Measurements from ENCODE around the gene MRPL50.
A peak's percentile ranks its signal among the peaks of the same experiment; 100 is the strongest.

MRPL50 gene
- total RNA-seq, result 44.4 to 54.9 (median 49.3) reads per million in 4 experiments

GRCh38 chr9:101398068-101398929 is at the start of gene MRPL50, which contains the start of gene ZNF189:
Gene MRPL50, minus strand, starts transcription at chr9:101398618. Its CDS starts 26 bp downstream, at chr9:101398592.
Gene ZNF189, plus strand, starts transcription at chr9:101398851. Its CDS starts 306 bp downstream, at chr9:101399157.
- peak; percentile 93 for DNase-seq

DNA sequence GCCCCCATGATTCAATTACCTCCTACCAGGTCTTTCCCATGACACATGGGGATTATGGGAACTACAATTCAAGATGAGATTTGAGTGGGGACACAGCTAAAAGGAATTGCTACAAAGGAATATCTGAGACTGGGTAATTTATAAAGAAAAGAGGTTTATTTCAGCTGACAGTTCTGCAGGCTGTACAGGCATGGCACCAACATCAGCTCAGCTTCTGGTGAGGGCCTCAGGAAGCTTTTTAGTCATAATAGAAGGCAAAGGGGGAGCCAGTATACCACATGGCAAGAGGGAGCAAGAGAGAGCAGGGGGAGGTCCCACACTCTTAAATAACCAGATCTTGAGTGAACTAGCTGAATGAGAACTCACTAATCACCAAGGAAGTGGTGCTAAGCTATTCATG is 48.3 kb upstream of the MRPL50 start:
- DNase-seq, result no peak

DNA sequence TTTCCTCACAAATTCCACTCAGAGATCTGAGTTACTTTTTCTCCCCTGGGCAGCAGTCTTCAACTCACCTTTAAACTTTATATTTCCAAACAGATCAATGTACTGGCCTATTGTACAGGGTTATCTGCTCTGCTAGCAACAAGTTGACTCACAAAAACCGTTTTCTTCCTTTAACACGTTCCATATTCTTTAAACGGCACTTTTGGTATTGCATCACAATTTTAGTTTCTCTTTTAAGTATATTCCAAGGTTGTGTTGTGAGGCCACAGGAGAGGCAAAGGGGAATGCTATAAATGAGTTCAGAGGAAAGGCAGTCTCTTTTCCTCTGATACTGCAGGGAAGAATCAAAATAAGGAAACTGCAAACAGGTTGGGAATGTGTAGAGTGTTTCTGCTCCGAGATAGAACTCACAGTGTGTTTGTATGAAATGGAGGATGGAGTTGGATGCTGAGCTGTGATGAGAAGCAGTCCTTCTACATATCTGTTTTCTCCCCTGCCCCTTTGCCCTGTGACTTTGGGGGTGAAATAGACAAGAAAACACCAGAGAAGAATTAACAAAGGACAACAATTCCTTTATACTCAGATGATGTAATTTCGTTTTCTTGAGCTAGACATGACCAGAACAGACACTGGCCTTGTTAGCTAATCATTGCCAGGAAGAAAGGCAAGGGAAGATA is 47.1 kb upstream of the MRPL50 start:
- DNase-seq, result no peak

DNA sequence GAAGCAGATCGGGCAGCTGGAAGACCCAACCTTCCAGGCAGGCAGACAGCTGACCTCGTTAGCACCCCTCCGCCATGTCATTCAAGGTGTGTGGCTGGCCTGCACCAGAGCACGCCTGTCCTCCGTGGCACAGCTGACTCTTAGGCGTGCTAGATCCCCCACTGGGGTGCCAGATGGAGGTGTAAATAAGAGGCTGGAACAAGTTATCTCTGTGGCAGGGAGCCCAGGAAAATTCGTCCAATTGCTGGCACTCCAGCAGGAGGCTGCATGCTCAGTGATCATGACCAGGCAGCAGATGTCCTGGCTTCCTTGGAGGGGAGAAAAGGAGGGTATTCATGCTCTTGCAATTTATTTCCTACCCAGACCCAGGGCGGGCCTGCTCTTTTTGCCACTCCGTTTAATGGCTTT is 45.0 kb upstream of the MRPL50 start:
- DNase-seq, result no peak

- DNase-seq, result no peak
These were observed 44.3 kb upstream of the MRPL50 start for GRCh38 chr9:101442736-101443135.

DNA sequence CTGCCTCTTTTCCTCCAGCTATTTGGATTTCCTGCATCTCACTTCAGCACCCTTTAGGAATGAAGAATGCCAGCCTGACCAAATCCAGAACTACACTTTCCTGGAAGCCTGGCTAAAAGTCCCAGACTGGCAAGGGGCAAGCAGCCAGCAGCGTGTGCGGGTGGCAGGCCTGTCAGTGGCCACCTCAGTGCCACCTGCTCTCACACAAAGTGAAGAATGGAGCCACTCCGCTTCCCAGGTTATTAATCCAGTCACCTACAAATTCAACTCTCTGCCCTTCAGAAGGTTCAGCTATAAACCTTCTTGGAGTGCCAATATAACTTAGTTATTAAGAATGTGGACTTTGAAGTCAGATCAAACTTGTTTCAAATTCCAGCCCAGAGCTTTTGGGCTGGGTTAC is 43.9 kb upstream of the MRPL50 start:
- no peak for DNase-seq

DNA sequence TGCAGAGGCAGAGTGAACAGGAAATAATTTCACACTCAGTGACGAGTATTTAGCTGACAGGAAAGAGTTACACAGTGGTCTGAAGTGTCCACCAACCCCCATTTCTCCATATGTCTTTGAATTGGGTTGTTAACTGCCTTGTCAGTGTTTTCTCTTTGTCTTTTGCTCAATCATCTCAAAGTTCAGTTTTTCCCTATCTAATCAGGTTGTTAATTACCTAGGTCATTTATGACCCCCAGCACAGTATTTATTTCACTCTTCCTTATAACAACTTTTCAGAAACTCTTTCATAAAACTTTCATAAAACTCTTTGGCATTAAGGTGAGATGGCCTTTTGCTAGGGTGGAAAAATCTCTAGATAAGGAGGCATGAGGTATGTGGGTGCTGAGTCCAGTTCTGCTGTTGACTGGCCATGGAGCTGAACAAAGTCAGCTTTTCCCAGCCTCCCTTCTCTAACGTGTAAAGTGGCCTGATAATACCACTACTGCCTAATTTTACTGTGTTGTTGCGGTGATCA is 42.4 kb upstream of the MRPL50 start:
- DNase-seq, result no peak

GRCh38 chr9:101438523-101438922 is 40.1 kb upstream of the MRPL50 start:
- DNase-seq, result no peak

DNA sequence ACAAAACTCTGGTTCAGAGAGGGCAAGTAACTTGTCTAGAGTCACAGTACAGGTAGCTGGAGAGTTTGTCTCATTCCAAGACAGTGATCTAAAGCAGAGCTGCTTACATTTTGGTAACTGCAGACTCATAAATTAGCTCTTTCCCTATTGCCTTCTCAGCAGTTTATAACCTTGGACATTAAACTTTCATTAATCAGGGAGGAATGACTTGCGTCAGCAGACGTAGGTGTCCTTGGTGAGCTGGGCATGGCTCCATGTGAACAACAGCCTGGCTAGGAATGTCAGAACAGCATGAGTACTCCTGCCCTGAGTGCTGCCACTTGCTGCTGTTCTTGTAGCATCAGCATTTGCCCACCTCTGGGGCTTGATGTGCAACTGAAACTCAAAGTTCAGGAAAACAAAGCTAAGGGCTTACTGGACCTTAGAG is 39.4 kb upstream of the MRPL50 start:
- no peak for DNase-seq

DNA sequence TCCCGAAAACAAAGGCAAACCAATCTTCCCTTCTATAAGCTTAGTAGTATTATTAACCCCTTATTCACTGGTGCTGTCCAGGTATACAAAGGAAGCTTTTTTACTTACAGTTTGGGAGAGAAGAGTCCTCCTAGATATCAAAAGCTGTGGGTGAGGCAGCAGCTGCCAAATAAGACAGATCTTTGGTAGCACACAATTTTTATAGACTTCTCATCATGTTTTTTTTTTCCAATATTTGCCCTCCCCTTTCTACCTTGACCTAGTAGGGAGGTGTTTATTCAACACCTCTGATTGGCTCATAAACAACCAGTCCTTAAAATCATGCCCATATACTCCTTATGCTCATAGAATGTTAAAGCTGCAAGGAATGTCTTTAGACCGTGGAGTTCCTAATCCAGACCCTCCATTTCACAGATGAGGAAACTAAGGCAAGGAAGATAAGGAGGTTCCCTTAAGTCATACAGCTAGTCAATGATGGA is 37.2 kb upstream of the MRPL50 start, which contains the start of gene ALDOB:
Gene ALDOB (minus strand): TSS at position 174 of the 479 bp plus-strand sequence. CDS start 4,887 bp downstream, outside the sequence.
- DNase-seq, result no peak

- no peak for DNase-seq
These were observed 36.6 kb upstream of the MRPL50 start for GRCh38 chr9:101434998-101435397.

DNA sequence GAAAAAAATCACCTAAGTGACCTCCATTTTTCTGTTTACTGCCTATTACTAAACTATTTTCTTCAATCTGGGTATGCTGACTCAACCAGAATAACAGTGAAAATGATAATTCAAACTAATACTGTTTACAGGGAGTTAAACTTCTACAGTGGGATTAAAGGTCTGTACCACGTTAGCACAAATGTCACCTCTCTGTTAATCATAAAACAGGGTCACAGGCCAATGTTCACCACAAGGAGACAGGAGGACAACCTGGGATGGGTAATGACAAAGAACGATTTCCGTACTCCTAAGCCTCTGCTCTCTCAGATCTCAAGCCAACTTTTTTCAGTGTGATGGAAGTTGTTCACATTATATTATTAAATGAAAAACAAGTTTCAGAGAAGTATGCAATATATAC is 34.8 kb upstream of the MRPL50 start:
- DNase-seq, result no peak

- DNase-seq, result no peak
These were observed 34.3 kb upstream of the MRPL50 start for GRCh38 chr9:101432740-101433139.

GRCh38 chr9:101432171-101432570 is 33.8 kb upstream of the MRPL50 start:
- DNase-seq, result no peak

- DNase-seq, result no peak
These were observed 31.3 kb upstream of the MRPL50 start for GRCh38 chr9:101429736-101430135.

DNA sequence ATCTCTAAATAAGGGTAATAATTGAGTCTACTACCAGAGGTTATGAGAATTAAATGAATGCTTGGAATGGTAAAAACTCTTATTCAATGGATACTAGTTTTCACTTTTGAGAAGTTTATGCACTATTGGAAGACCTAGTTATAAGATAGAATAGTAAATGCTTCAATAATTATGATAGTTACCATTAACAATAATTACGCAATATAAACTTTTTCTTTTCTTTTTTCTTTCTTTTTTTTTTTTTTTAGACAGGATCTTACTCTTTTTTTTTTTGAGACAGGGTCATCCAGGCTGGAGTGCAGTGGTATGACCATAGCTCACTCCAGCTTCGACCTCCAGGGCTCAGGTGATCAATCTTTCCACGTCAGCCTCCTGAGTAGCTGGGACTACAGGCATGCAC is 30.5 kb upstream of the MRPL50 start:
- DNase-seq, result no peak

DNA sequence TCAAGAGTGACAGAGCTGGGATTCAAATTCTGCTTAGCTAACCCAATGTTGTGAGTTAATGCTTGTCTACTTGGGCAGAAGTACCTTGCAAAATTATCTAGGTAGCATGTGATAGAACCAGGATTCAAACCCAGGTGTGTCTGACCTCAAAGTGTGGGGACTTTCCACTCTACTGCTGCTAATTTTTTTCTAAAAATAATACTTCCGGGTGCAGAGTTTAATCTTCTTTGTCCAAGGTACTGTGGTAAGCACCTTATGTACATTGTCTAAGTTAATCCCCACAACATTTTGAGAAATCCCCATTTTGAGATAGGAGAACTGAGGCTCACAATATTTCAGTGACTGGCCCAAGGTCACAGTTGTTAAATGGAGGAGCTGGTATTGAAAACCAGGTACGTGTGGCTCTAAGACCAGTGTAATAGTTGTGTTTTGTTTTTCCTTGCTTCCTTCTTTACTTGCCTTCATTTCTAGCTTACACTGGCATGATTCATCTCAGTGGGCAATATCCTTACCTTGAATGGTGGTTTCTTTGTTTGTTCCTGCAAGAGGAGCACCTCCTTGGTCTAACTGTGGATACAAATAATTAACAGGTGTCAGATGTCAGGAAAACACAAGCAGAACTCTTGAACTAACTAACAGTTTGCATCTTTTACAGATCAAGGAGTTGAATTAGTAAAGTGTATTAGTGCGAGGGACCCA is 29.7 kb upstream of the MRPL50 start:
- DNase-seq, result no peak

DNA sequence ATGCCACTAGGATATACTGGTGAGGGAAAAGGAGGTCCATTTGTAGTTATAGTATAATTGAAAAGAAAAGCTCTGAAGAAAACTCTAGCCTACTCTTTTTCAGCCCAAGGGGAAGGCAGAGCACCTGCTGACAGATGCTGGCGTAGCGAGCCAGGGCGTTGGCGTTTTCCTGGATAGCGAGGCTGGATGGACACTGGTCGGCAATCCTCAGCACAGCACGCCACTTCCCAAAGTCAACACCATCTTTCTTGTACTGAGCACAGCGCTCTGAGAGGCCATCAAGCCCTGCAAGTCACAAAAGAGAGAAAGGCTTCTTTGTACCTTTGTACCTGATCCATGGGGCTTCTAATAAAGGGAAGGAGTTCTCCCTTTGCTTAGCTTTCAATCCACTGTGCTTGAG is 28.9 kb upstream of the MRPL50 start:
- DNase-seq, result no peak

GRCh38 chr9:101421653-101422065 is 23.2 kb upstream of the MRPL50 start:
- no peak for DNase-seq

GRCh38 chr9:101419863-101420262 is 21.4 kb upstream of the MRPL50 start:
- DNase-seq, result no peak

GRCh38 chr9:101418518-101419430 is 20.4 kb upstream of the MRPL50 start:
- no peak for DNase-seq

- no peak for DNase-seq
These were observed 19.6 kb upstream of the MRPL50 start for GRCh38 chr9:101417977-101418376.
